ENCODE data around the gene SNX8. TPM values are rescaled to one million over a fixed set of nuclear protein-coding genes. Genes with fewer than 3 reads are reported as not detected.

SNX8 gene
- total RNA-seq, 2 experiments from 2014 or later: 12.1 to 42.0 TPM

DNA sequence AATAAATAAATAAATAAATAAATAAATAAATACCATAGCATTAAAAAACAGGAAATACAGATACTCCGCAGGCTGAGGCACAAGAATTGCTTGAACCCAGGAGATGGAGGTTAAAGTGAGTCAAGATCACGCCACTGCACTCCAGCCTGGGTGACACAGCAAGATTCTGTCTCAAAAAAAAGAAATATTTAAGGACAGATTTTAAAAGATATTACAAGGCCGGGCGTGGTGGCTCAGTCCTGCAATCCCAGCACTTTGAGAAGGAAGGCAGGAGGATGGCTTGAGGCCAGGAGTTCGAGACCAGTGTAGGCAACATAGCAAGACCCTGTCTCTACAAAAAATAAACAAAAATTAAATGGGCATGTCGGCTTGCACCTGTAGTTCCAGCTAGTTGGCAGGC, 17.5 kb upstream of the SNX8 start:
- Histone ChIP-seq H3K4me3 (ENCODE audit: low read depth, low read length, poor library complexity, severe bottlenecking) (no peak overlapping the region), H3K27ac (ENCODE audit: low read depth, low read length, poor library complexity, severe bottlenecking) (no peak overlapping the region), H2AFZ (ENCODE audit: low read length) (no peak overlapping the region), H3K79me2 (ENCODE audit: insufficient read depth, low read depth, low read length) (no peaks in the 10 kb centered on the region), H3K9me2 (ENCODE audit: insufficient read depth, low read length) (no peaks in the 10 kb centered on the region), H3K4me2 (ENCODE audit: low read length) (no peak overlapping the region), H3K9me3 (ENCODE audit: low read length) (no peaks in the 10 kb centered on the region), H3K36me3 (ENCODE audit: insufficient read depth, low read length) (peaks cover 5% of the 10 kb centered on the region), H4K20me1 (ENCODE audit: insufficient read depth, low read length) (no peaks in the 10 kb centered on the region), H3K4me1 (ENCODE audit: insufficient read depth, low read length, poor library complexity, severe bottlenecking) (no peaks in the 10 kb centered on the region)
- intact Hi-C loops (cut with micrococcal nuclease; ENCODE audit: unreplicated experiment): no loop called here
- CTCF ChIA-PET (ENCODE audit: unreplicated experiment): no interaction called here
- TF ChIP-seq CTCF (conservative IDR thresholded peaks at IDR 0.05; ENCODE audit: low read length): no peak
- BruUV-seq (replicated peaks): no TSS peak
- POLR2A ChIA-PET: no interaction called here
- DNase-seq (ENCODE audit: low spot score): no peak

DNA sequence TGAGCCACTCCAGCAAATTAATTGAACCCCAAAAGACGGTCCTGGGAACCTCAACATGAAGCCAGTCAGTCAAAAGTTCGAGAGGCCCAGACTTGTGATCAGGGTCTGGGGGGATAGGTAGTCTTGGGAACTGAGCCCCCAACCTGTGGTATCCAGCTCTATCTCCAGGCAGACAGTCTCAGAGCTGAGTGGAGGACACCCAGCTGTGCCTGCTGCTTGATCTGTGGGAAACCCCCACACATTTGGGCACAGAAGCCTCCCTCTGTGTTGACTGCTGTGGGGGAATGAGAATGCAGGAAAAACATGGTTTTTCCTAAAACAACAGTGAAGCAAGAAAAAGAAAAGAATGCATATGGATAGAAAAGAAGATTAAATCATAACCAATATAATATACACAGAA, 16.3 kb upstream of the SNX8 start:
- Histone ChIP-seq H3K36me3 (ENCODE audit: insufficient read depth, low read length) (no peaks in the 10 kb centered on the region; the same call in 1 of the 2 replicates), H3K4me3 (ENCODE audit: low read depth, low read length, poor library complexity, severe bottlenecking) (no peak overlapping the region), H3K9me3 (ENCODE audit: low read length) (no peaks in the 10 kb centered on the region), H3K4me2 (ENCODE audit: low read length) (no peak overlapping the region), H3K9me2 (ENCODE audit: insufficient read depth, low read length) (no peaks in the 10 kb centered on the region), H4K20me1 (ENCODE audit: insufficient read depth, low read length) (no peaks in the 10 kb centered on the region), H3K27ac (ENCODE audit: low read depth, low read length, poor library complexity, severe bottlenecking) (no peak overlapping the region), H3K79me2 (ENCODE audit: insufficient read depth, low read depth, low read length) (no peaks in the 10 kb centered on the region), H3K4me1 (ENCODE audit: insufficient read depth, low read length, poor library complexity, severe bottlenecking) (no peaks in the 10 kb centered on the region), H2AFZ (ENCODE audit: low read length) (no peak overlapping the region)
- ChIA-PET CTCF (ENCODE audit: unreplicated experiment) (no interaction called here), POLR2A (no interaction called here)
- DNase-seq (ENCODE audit: low spot score): no peak
- BruUV-seq (replicated peaks): no TSS peak
- TF ChIP-seq CTCF (conservative IDR thresholded peaks at IDR 0.05; ENCODE audit: low read length) (no peak), EZH2phosphoT487 (IDR thresholded peaks at IDR 0.05; ENCODE audit: borderline replicate concordance, low read depth, low read length) (no peak)
- intact Hi-C loops (cut with micrococcal nuclease; ENCODE audit: unreplicated experiment): no loop called here

DNA sequence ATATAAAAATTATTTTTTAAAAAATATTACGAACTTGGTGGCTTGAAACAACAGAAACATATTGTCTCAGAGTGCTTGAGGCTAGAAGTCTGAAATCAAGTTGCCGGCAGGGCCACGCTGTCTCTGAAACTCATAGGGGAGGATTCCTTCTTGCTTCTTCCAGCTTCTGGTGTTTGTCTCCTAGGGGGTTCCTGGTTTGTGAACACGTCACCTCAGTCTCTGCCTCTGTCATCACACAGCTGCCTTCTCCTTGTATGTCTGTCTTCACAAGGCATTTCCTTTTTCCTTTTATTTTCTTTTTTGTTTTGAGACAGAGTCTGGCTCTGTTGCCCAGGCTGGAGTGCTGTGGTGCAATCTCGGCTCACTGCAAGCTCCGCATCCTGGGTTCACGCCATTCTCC, 12.7 kb upstream of the SNX8 start:
- Histone ChIP-seq H4K20me1 (ENCODE audit: insufficient read depth, low read length) (no peaks in the 10 kb centered on the region), H3K79me2 (ENCODE audit: insufficient read depth, low read depth, low read length) (no peaks in the 10 kb centered on the region), H3K9me3 (ENCODE audit: low read length) (no peaks in the 10 kb centered on the region), H3K27ac (ENCODE audit: low read depth, low read length, poor library complexity, severe bottlenecking) (no peak overlapping the region), H3K4me1 (ENCODE audit: insufficient read depth, low read length, poor library complexity, severe bottlenecking) (no peaks in the 10 kb centered on the region), H2AFZ (ENCODE audit: low read length) (no peak overlapping the region), H3K4me2 (ENCODE audit: low read length) (no peak overlapping the region), H3K4me3 (ENCODE audit: low read depth, low read length, poor library complexity, severe bottlenecking) (no peak overlapping the region), H3K9me2 (ENCODE audit: insufficient read depth, low read length) (no peaks in the 10 kb centered on the region), H3K36me3 (ENCODE audit: insufficient read depth, low read length) (no peaks in the 10 kb centered on the region)
- CTCF ChIA-PET (ENCODE audit: unreplicated experiment): no interaction called here
- POLR2A ChIA-PET: interaction anchor here (0.6 kb wide), 1 partner anchor 12 kb away, joined by 4 read pairs; no protein-coding TSS in a partner anchor
- DNase-seq (ENCODE audit: low spot score): no peak
- intact Hi-C loops (cut with micrococcal nuclease; ENCODE audit: unreplicated experiment): no loop called here
- TSS peak; percentile 64 for BruUV-seq (replicated peaks)
- TF ChIP-seq EZH2phosphoT487 (IDR thresholded peaks at IDR 0.05; ENCODE audit: borderline replicate concordance, low read depth, low read length) (no peak), CTCF (conservative IDR thresholded peaks at IDR 0.05; ENCODE audit: low read length) (no peak)

All from OCI-LY7 (cell line).